Astrocyte of the hippocampus (primary cell): ENCODE results near the gene PEX5L.
"Not testable (repeated sequence)": the region's sequence is repeated elsewhere in the genome, so short reads cannot be mapped to it uniquely, and the experiment has no call there.

Experiments used
- DNase-seq: peaks from one replicate; pipeline ENCODE4 v3.0.0; 2011; ENCODE audit warnings: low read depth, low spot score

The PEX5L gene, protein sequence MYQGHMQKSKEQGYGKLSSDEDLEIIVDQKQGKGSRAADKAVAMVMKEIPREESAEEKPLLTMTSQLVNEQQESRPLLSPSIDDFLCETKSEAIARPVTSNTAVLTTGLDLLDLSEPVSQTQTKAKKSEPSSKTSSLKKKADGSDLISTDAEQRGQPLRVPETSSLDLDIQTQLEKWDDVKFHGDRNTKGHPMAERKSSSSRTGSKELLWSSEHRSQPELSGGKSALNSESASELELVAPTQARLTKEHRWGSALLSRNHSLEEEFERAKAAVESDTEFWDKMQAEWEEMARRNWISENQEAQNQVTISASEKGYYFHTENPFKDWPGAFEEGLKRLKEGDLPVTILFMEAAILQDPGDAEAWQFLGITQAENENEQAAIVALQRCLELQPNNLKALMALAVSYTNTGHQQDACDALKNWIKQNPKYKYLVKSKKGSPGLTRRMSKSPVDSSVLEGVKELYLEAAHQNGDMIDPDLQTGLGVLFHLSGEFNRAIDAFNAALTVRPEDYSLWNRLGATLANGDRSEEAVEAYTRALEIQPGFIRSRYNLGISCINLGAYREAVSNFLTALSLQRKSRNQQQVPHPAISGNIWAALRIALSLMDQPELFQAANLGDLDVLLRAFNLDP

DNA sequence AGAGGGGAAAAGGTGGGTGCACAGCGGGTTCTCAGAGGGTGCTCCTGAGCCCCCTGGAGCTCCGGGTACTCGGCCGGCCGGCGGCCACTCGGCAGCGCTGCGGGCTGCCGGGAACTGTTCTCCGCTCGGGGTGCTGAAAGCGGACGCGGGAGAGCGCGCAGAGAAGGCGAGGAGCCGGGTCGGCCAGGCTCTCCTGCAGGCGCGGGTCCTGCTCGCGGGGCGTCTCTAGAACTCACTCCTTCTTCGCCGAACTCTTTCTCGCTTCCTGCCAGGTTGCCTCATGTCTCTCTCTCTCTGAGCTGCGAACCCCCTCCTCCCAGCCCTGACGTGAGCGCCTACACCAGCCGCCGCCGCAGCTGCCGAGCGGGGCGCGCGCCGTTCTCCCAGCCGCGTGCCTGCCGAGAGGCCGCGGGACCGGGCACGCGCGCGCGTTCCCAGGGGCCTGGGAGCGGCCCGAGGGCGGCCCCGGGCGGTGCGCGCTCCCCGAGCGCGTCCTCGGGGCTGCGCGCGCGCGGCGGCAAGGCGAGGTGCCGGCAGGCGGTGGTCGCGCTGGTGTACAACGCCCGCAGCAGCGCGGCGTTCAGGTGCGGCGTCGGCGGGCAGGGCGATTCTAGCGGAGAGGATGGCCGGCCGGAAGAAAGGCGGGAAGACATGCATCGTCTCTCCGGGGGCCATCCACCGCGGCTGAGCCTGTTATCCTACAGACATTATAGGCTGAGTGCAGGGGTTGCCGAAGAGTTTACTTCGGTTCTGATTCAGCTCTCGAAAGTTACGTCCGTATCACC is at the start of gene PEX5L:
TSS of gene PEX5L (minus strand) at position 267 of the 785 bp plus-strand sequence. CDS start 338 bp downstream, outside the sequence.
- peak; percentile 88 for DNase-seq

DNA sequence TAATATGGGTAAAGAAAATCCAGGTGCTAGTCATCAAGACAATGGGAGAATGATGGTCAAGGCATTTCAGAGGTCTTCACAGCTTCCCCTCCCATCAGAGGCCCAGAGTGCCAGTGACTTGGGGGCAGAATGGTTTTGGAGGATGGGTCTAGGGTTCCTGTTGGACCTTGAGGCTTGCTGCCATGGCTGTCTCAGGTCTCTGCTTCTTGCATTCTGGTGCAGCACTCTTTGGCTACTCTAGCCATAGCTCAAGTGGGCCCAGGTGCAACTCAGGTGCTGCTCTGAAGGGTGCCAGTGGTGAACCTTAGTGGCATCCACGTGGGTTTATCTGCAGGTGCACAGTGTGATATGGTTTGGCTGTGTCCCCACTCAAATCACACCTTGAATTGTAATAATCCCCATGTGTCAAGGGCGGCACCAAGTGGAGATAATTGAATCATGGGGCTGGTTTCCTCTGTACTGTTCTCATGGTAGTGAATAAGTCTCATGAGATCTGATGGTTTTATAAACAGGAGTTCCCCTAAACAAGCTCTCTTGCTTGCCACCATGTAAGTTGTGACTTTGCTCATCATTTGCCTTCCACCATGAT is 48.5 kb upstream of the PEX5L start:
- DNase-seq, result no peak

DNA sequence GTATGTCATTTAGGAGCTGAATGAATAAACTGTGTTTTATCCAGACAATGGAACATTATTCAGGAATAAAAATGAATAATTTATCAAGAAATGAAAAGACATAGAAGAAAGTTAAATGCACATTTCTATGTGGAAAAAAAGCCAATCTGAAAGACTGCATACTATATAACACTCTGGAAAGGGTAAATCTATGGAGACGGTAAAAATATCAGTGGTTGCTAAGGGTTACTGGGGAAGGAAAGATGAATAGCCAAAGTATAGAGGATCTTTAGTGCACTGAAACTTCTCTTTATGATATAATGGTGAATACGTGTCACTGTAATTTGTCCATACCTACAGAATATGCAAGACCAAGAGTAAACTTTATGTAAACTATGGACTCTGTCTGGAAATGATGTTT is 46.0 kb upstream of the PEX5L start:
- no peak for DNase-seq

DNA sequence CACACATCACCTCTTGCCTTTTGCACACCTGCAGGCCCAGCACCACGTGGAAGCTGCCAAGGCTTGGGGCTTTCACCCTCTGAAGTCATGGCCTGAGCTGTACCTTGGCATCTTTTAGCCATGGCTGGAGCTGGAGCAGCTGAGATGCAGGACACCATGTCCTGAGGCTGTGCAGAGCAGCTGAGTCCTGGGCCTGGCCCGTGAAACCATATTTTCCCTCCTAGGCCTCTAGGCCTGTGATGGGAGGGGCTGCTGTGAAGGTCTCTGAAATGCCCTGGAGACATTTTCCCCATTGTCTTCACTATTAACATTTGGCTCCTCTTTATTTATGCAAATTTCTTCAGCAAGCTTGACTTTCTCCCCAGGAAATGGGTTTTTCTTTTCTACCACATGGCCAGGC is 41.9 kb upstream of the PEX5L start:
- no peak for DNase-seq

DNA sequence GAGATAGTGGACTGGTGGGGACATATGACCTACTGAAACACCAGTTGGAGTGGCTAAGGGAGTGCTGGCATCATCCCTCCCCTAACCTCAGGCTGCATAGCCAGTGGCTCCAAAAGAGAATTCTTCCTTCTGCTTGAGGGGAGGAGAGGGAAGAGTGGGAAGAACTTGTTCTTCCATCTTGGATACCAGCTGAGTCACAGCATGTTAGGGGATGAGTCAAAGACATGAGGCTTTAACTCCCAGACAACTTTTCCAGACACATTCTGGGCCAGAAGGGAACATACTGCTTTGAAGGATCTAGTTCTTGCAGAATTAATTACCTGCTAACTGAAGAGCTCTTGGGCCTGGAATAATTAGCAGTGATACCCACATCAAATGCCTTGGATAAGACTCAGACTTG is 36.8 kb upstream of the PEX5L start:
- no peak for DNase-seq

DNA sequence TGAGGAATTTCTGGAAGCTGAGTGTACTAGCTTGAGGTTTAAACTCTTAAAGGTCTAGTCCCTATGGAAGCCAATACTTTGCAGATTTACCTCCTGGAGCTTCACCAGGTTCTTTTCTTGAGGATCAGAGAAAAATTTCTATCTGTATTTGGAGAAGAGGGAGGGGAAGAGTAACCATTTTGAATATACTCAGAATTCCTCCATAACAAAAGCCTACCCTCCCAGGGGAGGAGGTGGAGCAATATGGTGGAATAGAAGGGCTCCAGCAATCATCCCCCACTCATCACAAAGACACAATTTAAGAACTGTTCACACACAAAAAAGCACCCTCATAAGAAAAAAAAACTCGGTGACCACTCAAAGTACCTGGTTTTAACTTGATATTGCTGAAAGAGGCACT is 36.0 kb upstream of the PEX5L start:
- DNase-seq, result no peak

DNA sequence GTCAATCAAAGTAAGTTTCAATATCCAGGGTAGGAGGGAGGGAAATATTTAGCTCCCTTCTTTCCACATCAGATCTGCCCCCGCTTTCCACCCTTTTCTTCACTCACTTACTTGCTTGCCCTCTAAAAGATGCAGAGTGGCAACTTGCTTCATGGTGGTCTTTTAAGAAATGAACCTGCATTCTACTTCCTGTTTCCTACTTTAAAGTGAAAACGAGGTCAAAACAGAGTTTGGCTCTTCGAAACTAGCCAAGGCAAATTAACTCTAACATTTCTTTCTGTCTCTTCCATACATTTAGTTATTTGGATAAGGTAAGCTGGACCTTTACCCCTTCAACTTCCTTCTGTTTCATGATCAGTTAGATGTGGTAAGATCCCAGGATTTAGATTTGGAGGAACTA is 34.2 kb upstream of the PEX5L start:
- DNase-seq, result no peak

DNA sequence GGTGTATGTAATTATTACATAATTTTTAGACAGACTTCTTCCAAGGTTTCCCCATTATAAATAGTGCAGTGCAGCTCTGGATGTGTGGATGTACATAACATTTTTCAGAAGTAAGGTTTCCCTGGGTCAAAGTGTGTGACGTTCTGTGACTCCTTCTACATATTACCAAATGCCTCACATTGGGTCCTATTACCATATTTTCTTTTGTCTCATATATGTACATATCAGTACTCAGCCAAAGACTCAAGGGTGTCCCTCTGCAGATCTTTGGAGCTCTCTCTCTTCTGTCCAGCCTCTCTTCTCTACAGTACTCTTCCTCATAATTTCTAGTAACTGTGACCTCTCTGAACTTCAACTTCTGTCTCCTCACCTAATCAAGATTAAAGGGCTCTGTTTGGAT is 31.3 kb upstream of the PEX5L start:
- DNase-seq, result no peak

DNA sequence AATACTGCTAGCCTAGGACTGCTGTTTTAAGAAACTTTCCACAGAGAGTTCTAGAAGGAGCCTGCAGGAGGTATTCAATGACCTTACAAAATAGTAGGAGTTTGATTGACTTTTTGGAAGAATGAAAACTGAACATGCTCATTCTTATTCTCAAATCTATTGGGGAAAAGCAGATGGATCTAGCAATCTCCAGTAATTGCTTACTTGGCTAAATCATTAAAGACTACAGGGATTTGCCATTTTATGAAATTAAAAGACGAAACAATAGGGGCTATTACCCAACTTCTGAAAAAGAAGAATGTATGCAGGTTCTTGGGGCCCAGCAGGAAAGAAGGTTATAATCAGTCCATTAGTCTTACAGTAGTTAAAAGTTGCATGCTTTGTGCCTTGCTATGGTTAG is 29.9 kb upstream of the PEX5L start:
- DNase-seq, result no peak

DNA sequence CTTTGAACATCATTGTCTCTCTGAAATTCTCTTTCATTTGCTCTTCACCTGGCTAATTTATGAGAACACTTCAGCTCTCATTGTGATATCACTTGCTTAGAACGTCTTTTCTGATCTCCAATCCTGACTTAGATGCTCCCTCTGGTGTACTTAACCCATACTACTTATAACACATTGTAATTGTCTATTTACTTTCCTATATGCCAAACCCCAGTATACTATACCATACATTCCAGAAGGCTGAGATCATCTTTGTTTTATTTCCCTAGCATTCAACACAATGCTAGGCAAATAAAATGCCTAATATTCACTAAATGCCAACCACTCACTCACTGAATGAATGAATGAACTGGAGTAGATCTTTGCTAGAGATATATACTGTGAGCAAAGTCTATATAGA is 27.0 kb upstream of the PEX5L start:
- no peak for DNase-seq

DNA sequence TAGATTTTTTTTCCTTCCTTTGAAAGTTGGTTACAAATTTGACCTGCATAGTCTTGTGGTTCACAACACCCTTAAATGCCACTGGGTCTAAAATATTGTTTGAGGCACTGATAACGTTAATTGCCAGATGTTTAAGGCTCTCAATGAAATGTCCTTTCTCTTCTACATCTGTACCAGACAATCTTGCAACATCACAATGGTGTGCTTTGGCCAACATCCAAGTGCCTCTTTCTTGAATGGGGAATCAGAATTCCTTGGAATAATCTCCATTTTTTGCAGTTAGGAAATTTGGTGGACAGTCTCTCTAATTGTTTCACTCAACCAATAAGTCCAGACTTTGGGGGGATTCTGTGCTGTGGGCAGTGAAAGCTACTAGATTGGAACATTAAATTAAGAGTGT is 26.0 kb upstream of the PEX5L start:
- DNase-seq, result no peak

DNA sequence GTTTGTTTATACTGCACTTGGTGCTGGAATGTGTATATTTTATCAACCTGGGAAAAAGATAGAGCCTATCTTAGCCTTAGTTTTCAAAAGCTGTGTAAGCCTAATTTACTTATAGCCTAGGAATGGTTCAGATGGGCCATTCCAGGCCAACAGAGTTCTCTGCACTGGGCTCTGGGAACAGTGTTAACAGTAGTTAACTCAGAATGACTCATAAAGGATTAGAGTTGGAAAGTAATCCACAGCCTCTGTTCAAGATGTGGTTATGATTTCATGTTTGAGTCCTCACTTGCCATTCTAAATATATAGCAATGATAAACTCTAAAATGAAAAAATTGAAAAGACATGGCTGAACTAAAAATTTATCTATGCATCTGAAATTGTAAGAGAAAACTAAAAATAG is 22.6 kb upstream of the PEX5L start:
- peak; percentile 11 for DNase-seq

DNA sequence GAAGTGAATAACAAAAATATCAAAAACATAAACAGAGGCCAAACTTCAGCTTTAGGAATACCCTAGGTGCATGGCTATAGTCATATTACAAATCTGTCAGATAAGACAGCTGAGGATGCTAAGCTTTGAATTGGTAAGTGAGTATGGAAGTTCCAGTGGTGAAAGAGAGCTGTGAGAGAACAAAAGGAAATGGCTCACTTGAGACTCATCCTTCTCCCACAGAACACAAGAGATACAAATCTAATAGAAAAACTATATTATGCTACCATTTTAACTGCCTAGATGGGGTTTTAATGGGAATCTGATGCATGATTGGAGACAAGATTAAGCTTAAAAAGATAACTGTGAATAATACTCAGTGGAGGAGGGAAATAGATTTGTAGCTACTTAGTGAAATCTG is 21.5 kb upstream of the PEX5L start:
- no peak for DNase-seq

DNA sequence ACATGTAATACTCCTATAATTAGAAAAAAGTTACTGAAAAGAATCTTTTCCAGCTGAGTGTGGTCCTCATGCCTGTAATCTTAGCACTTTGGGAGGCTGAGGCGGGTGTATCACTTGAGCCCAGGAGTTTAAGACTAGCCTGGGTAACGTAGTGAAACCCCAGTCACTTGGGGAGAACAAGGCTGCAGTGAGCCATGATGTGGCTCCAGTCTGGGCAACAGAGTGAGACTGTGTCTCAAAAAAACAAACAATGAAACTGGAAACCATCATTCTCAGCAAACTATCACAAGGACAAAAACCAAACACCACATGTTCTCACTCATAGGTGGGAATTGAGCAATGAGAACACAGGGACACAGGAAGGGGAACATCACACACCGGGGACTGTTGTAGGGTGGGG is 18.9 kb upstream of the PEX5L start:
- DNase-seq, result not testable (repeated sequence)

DNA sequence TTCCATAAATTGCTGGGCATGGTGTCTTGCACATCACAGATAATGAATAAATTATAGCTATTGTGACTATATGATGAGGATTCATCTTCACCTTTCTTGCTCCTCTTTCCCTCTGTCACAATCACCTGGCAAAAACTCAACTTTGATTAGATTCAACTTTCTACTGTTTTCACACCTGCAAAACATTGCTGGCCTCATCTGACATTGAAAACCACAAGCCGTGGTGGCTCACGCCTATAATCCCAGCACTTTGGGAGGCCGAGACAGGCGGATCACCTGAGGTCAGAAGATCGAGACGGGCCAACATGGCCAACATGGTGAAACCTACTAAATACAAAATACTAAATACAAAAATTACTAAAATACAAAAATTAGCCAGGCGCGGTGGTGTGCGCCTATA is 12.7 kb upstream of the PEX5L start:
- DNase-seq, result no peak

DNA sequence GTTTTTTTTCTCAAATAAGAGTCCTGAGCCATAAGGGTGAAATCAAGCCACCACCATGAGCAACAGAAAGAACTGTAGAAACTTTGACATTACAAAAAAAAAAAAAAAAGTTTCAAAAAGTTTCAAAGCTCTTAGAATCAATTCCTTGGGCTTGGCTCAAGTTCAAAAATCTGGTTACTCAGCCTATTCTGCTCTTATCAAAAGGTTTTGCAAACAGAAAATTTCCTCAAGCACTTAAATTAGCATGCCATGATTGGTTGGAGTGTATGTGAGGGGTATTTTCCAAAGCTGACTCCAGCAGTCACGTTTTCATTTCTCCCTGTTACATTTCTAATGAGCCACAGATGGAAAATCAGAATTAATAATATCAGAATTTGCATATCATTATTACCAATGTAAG is 12.1 kb upstream of the PEX5L start:
- peak; percentile 62 for DNase-seq

DNA sequence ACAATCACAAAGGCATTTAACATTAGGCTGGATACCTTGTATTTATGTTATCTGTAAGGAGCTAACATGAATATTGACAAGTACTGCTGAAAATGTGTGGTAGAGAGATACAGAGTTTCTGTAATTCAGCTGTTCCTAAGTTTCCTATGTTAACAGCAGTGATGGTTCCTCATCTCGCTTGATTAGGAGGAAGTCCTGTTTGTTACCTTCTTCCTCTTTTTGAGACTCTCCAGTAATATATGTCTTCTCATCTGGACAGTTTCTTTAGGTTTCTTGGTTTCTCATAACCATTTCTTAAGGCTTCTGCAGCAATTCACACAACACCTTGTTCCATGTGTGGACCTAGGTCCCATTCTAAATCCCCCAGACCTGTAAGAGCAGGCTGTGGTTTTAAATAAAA is 11.4 kb upstream of the PEX5L start:
- no peak for DNase-seq

DNA sequence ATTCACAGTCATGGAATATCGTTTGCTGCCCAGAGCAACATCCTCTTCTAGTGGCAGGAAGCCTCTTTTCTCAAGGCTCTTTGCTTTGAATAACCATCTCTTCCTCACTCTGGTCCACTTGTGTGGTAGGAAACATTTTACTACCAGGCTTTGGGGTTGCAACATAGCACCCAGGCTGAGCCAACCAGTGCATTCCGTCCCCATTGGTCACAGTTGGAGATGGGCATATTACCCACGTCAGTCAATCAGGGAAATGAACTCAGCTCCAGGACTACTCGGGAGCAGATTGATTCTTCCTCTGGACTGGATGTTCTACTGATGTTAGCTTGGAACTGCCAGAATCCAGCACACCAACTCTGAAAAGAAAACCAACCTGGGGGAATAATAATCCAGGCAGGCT is 4.2 kb upstream of the PEX5L start:
- no peak for DNase-seq

DNA sequence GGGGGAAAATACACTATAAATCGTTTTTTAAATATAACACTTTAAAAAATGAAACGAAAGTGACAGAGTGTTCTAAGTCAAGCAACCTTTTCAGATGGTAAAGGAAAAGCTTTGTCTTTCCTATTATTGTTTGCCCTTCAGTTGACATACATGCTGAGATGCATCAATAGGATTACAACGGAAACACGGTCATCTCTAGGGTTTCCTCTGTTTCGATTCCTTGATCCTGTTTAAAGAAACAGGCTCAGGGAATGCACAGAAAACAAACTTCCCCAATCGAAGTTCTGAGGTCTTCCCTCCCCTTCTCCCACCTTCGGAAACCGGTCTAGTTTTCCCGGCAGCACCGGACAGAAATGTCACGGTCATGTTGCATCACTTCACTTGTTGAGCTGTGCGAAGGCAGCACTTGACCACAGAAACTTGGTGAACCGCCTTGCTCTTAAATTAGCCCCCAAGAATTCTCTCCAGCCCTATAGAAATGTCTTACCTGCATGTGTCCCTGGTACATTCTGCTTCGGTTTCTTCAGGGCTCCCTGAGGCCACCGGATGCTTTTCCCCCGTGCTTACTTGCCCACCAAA is 556 bp downstream of the PEX5L start:
- DNase-seq, result no peak

DNA sequence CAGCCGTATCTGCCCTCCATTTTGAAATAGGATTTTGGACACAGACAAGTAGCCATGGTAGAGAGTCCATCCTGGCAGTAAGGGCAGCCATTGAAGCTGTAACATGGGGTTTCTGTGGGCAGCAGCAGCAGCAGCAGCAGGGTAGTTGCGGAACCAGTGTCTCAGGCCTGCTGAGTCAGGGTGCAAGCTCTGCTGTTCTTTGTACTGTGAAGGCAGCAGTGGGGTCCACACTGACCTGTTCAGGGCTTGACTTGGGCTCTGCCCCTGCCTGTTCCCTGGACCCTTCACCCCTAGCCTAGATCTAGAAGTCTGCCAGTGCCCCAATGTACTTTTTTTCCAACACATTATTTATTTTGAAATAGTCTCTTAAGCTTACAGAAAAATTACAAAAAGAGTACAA is 9.7 kb downstream of the PEX5L start:
- no peak for DNase-seq

DNA sequence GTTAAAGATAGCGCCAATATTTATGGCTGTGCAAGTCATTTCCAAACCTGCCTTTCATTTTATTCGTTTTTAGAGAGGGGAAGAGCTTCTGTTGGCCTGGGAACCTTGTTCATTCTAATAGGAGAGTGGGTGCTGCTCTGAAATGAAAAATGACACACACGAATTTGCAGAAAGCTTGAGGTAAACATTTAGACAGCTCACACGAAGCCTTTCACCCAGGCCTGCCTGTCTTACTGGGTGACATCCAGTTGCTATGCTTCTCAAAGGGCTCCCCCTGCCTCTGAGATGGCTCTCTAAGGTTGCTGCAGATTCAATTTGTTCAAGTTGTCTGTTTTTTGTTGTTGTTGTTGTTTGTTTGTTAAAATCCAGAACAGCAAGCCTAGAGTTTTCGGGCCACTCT is 18.2 kb downstream of the PEX5L start:
- DNase-seq, result no peak

DNA sequence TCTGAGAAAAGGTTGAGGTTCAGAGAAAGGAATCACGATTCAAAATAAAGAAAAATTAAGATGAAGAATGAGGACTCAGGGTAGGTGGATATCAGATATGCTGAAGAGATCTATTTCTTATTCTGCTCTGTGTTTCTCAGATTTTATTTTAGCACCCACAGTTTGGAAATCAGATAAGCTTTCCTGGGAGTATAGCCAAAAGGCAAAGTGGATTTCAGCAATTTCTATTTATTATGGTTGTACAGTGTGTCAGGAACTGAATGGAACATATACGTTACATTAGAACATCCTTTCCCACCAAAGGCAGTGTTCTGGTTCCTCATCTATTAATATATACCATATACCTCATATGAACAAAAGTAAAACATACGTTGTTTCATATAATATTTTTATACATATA is 18.9 kb downstream of the PEX5L start:
- DNase-seq, result no peak
